ENCODE data around the gene CCNF.

DNA sequence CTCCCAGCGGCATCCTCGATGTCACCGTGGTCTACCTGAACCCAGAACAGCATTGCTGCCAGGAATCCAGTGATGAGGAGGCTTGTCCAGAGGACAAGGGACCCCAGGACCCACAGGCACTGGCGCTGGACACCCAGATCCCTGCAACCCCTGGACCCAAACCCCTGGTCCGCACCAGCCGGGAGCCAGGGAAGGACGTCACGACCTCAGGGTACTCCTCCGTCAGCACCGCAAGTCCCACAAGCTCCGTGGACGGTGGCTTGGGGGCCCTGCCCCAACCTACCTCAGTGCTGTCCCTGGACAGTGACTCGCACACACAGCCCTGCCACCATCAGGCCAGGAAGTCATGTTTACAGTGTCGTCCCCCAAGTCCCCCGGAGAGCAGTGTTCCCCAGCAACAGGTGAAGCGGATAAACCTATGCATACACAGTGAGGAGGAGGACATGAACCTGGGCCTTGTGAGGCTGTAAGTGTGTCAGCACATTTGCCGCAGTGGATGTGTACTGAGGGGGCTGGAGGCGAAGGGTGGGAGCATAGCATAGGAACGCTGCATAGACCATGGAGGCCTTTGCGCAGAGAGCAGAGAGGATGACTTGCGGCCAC lies 27.4 kb downstream of the CCNF start:
- TF ChIP-seq ZNF274 (IDR thresholded peaks at IDR 0.05; ENCODE audit: borderline replicate concordance, extremely low read depth, low read length) (no peak), POLR2AphosphoS5 (IDR thresholded peaks at IDR 0.05; ENCODE audit: low read depth, low read length) (no peak), TCF12 (IDR thresholded peaks at IDR 0.05; ENCODE audit: low read depth, low read length) (no peak), BACH1 (IDR thresholded peaks at IDR 0.05; ENCODE audit: low read length) (no peak), EP300 (IDR thresholded peaks at IDR 0.05; ENCODE audit: borderline replicate concordance in 1 of 2, low read depth in 2 of 2, low read length in 2 of 2) (no peak)
- TF ChIP-seq, protein P1, sequence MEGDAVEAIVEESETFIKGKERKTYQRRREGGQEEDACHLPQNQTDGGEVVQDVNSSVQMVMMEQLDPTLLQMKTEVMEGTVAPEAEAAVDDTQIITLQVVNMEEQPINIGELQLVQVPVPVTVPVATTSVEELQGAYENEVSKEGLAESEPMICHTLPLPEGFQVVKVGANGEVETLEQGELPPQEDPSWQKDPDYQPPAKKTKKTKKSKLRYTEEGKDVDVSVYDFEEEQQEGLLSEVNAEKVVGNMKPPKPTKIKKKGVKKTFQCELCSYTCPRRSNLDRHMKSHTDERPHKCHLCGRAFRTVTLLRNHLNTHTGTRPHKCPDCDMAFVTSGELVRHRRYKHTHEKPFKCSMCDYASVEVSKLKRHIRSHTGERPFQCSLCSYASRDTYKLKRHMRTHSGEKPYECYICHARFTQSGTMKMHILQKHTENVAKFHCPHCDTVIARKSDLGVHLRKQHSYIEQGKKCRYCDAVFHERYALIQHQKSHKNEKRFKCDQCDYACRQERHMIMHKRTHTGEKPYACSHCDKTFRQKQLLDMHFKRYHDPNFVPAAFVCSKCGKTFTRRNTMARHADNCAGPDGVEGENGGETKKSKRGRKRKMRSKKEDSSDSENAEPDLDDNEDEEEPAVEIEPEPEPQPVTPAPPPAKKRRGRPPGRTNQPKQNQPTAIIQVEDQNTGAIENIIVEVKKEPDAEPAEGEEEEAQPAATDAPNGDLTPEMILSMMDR (IDR thresholded peaks at IDR 0.05; ENCODE audit: control extremely low read depth in 1 of 3, insufficient read depth in 1 of 3, low read depth in 1 of 3, low read length in 3 of 3): no peak
